HEK293 (cell line): ENCODE measurements around the gene MICU1.

Experiments used
- ZNF366 ChIP-seq: fragments of 450-650 bp; formaldehyde crosslinking; conservative IDR thresholded peaks from 2 replicates; pipeline ENCODE4 v1.5.1; 2016; ENCODE audit warnings: missing biosample characterization, missing genetic modification characterization
- ZNF747 ChIP-seq: fragments of 450-650 bp; formaldehyde crosslinking; IDR thresholded peaks from 2 replicates; pipeline ENCODE4 v1.5.1; 2016; ENCODE audit warnings: missing biosample characterization, missing genetic modification characterization
- ZNF830 ChIP-seq: fragments of 450-650 bp; IDR thresholded peaks from 2 replicates; pipeline ENCODE4 v1.5.0; 2018; ENCODE audit warnings: missing biosample characterization, missing genetic modification characterization, low read depth, mild to moderate bottlenecking, moderate library complexity

- TF ChIP-seq ZNF747 (tag by site-specific recombination) (no peak), ZNF830 (no peak), ZNF366 (no peak)
Measured at GRCh38 chr10:72472306-72472705, 153.6 kb downstream of the MICU1 start.
